ENCODE results near the gene ELMO3. TPM values are rescaled to one million over a fixed set of nuclear protein-coding genes. Genes with fewer than 3 reads are reported as not detected.

ELMO3 gene
- total and polyA plus RNA-seq, 9 donors, result 1.1 to 14.8 (median 2.7) TPM; not detected in 1

DNA sequence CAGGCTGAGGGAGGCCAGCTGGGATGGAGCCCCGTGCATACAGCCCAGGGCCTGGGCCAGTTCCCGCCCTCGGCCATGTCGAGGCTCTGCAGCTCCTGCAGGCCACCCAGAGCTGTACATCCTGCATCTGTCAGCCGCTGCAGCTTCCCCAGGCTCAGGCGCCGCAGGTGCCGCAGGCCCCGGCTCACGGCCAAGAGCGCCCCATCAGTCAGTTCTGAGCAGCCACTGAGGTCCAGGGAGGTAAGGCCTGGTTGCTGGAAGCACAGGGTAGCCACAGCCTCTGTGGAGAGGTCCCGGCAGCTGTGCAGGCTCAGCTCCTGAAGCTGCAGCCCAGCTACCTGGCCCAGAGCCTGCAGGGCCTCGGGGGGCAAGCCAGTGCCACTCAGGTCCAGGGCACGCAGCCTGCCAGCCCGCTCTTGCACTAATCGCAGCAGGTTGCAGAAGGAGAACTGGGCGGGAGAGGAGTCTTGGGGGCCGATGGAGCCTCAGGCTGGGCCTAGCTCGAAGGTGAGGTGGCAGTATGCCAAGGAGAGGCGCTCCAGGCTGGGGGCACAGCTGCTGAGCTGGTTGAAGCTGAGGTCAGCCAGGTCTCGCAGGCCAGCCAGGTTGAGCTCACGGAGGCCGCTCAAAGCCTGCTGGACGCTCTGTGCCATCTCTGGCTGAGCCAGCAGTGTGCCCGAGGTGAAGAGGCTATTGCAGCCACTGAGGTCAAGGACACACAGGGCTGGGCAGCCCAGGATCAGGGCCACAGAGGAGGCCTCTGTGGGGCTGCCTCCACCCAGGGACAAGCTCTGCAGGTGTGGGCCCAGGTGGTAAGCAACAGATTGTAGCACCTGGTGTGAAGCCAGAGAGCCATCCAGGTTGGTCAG lies 11.4 kb downstream of the ELMO3 start:
- no peak for TF ChIP-seq EP300 (IDR thresholded peaks at IDR 0.05)
- TF ChIP-seq, protein P1, sequence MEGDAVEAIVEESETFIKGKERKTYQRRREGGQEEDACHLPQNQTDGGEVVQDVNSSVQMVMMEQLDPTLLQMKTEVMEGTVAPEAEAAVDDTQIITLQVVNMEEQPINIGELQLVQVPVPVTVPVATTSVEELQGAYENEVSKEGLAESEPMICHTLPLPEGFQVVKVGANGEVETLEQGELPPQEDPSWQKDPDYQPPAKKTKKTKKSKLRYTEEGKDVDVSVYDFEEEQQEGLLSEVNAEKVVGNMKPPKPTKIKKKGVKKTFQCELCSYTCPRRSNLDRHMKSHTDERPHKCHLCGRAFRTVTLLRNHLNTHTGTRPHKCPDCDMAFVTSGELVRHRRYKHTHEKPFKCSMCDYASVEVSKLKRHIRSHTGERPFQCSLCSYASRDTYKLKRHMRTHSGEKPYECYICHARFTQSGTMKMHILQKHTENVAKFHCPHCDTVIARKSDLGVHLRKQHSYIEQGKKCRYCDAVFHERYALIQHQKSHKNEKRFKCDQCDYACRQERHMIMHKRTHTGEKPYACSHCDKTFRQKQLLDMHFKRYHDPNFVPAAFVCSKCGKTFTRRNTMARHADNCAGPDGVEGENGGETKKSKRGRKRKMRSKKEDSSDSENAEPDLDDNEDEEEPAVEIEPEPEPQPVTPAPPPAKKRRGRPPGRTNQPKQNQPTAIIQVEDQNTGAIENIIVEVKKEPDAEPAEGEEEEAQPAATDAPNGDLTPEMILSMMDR (IDR thresholded peaks at IDR 0.05), result no peak
- no peak for TF ChIP-seq POLR2A (IDR thresholded peaks at IDR 0.05)
- 78 to 83% (median 82%) methylated on average over 19 to 25 of the region's 25 CpGs for WGBS, 3 donors
- H3K9me3 ChIP-seq, result no peaks in the 10 kb centered on the region
- H3K4me3 ChIP-seq, result no peak overlapping the region
- DNase-seq, result peak in 1 of 5 donors; percentile 21
- H3K27me3 ChIP-seq, result no peaks in the 10 kb centered on the region
- H3K27ac ChIP-seq, result no peak overlapping the region
- intact Hi-C loops (cut with DNase I), result no loop called here
- H3K36me3 ChIP-seq, result no peaks in the 10 kb centered on the region
- H3K4me1 ChIP-seq (ENCODE audit: insufficient read depth), result peaks cover 9% of the 10 kb centered on the region

GRCh38 chr16:67211674-67212073 lies 12.7 kb downstream of the ELMO3 start:
- H3K4me1 ChIP-seq (ENCODE audit: insufficient read depth), result peaks cover 9% of the 10 kb centered on the region
- H3K27me3 ChIP-seq, result no peaks in the 10 kb centered on the region
- H3K4me3 ChIP-seq, result no peak overlapping the region
- no peak overlapping the region for H3K27ac ChIP-seq
- H3K9me3 ChIP-seq, result no peaks in the 10 kb centered on the region
- TF ChIP-seq EP300 (IDR thresholded peaks at IDR 0.05), result no peak
- TF ChIP-seq POLR2A (IDR thresholded peaks at IDR 0.05), result no peak
- TF ChIP-seq, protein P1 (IDR thresholded peaks at IDR 0.05), result no peak
- intact Hi-C loops (cut with DNase I), result no loop called here
- DNase-seq, result no peak
- 32 to 50% (median 39%) methylated on average over 7 of the region's 7 CpGs for WGBS, 3 donors
- H3K36me3 ChIP-seq, result no peaks in the 10 kb centered on the region

- Histone ChIP-seq H3K36me3 (no peaks in the 10 kb centered on the region), H3K27me3 (no peaks in the 10 kb centered on the region), H3K27ac (no peak overlapping the region), H3K4me3 (no peak overlapping the region), H3K9me3 (no peaks in the 10 kb centered on the region), H3K4me1 (ENCODE audit: insufficient read depth) (peaks cover 2% of the 10 kb centered on the region)
- TF ChIP-seq EP300 (IDR thresholded peaks at IDR 0.05), result no peak
- TF ChIP-seq, protein P1 (IDR thresholded peaks at IDR 0.05), result no peak
- intact Hi-C loops (cut with DNase I), result no loop called here
- DNase-seq, result no peak
Observed at GRCh38 chr16:67212766-67213165, 13.8 kb downstream of the ELMO3 start.

GRCh38 chr16:67213197-67214019 lies 14.5 kb downstream of the ELMO3 start:
- TF ChIP-seq, protein P1 (IDR thresholded peaks at IDR 0.05), result no peak
- TF ChIP-seq POLR2A (IDR thresholded peaks at IDR 0.05) (no peak), EP300 (IDR thresholded peaks at IDR 0.05) (no peak)
- intact Hi-C loops (cut with DNase I), result no loop called here
- WGBS, 3 donors, result 64 to 71% (median 68%) methylated on average over 8 of the region's 8 CpGs
- Histone ChIP-seq H3K4me3 (no peak overlapping the region), H3K9me3 (no peaks in the 10 kb centered on the region), H3K27me3 (no peaks in the 10 kb centered on the region), H3K27ac (no peak overlapping the region), H3K4me1 (ENCODE audit: insufficient read depth) (no peaks in the 10 kb centered on the region), H3K36me3 (no peaks in the 10 kb centered on the region)
- no peak for DNase-seq

Measured in ovary (tissue), 9 donors.